Activated CD8-positive, alpha-beta memory T cell treated with anti-CD3 and anti-CD28 coated beads, Interleukin-2, amount 50 U/mL, for 4 hours (primary cell): ENCODE measurements around the gene AP2M1.
"Not testable (repeated sequence)": the region's sequence is repeated elsewhere in the genome, so short reads cannot be mapped to it uniquely, and the experiment has no call there.

Source experiments
- DNase-seq: peaks from one replicate; pipeline ENCODE4 v3.0.0-alpha.2; 2020

Gene AP2M1

DNA sequence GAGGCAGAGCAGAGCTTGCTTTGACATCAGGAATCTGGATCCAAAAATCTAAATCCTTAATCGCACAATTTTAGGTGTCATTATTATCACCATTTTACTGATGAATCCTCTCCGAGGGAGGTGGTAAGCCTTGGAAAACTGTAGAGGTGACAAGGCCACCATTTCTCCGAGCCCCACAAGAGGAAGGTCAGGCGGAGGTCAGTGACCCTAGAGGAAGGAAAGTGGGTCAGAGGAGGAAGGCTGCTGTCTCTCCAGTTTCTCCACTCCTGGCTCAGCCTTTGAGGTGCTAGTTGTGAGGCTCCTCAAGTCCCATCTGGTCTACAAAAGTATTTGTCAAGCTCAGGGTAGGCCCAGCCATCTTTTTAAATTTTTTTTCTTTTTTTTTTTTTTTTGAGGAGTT, 16.3 kb upstream of the AP2M1 start:
- DNase-seq: no peak

DNA sequence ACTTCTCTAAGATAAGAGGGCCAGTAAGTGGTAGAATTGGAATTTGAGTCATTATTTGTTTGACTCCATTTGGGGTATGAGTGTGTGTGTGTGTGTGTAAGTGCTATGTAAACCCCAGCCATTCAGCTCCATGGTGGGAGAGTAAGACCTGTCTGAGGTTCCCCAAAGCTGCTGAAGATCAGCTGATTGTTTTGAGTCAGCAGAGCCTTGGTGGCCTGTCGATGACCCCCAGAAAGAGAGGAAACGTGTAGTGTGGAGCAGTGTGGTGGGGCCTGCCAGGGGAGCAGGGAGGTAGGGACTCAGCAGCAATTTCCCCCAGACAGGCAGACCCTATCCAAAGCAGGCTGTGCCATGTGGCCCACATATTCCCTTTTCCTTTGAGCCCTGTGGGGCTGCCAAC, 14.2 kb upstream of the AP2M1 start:
- DNase-seq: no peak

DNA sequence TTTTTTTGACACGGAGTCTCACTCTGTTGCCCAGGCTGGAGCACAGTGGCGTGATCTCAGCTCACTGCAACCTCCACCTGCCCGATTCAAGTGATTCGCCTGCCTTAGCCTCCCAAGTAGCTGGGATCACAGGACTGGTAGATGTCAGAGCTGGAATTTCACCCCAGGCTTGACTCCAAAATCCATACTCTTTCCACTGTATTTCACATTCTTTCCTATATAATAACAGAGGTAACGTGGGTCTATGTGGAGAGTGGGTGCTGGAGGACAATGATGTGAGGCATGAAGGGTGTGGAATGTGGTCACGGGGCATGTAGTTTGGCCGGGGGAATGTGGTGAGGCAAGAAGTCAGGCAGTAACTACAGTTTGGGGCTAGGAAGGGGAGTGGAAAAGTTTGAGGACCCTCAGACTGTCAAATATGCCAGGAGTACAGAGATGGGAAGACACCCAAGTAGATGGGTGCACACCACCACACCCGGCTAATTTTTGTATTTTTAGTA, 12.0 kb upstream of the AP2M1 start:
- DNase-seq: not testable (repeated sequence)

DNA sequence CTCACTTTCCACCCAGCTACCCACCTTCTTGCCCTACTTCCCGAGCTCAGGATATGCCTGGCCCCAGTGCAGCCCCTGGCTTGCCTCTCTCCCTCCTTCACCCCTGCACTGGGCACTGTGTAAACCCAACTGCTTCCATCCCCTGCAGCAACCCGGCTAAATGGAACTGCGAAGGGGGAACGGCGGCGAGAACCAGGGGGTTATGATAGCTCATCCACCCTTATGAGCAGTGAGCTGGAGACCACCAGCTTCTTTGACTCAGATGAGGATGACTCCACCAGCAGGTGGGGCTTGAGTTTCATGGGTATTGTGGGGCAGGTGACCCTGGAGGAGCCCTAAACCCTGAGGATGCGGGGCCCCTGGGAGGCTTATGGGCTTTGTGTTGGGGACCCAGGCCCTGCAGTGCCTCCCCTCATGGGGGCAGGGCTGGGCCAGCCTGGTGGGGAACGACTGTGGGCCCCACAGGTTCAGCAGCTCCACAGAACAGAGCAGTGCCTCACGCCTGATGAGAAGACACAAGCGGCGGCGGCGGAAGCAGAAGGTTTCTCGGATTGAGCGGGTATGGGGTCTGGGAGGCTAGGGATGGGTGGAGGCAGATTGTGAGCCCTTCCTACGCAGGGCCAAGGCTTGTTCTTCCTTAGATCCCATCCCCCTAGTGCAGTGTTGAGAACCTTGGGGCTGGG, 9.9 kb upstream of the AP2M1 start:
- DNase-seq: no peak

DNA sequence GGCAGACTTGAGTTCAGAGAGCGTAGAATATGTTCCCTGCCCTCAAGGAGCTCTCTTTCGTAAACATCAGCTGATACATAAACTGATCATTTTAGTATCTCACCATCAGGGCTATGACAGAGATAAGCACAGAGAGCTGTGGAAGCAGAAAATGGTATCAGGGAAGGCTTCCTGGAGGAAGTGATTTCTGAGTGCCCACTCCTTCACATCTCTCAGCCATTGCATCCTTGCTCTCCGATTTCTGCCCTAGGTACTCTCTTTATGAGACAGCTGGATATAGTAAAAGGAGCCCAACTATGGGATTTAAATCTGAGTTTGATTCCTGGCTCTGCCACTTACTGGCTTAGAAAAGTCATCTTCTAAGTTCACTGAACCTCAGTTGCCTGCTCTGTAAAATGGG, 9.1 kb upstream of the AP2M1 start:
- no peak for DNase-seq

DNA sequence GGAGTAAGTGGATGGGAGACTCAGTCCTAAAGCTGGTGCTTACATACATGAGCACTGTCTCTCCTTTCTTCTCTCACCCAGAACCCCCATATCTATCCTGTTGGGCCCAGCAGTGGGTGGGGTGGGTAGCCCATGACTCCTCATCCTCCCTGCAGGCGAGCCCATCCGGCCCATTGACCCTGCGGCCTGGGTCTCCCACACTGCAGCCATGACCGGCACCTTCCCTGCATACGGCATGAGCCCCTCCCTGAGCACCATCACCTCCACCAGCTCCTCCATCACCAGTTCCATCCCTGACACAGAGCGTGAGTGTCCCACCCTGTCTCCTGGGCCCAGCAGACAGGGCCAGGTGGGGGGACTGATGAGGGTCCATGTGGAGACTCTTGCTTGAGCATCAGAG, 8.0 kb upstream of the AP2M1 start:
- DNase-seq: no peak

DNA sequence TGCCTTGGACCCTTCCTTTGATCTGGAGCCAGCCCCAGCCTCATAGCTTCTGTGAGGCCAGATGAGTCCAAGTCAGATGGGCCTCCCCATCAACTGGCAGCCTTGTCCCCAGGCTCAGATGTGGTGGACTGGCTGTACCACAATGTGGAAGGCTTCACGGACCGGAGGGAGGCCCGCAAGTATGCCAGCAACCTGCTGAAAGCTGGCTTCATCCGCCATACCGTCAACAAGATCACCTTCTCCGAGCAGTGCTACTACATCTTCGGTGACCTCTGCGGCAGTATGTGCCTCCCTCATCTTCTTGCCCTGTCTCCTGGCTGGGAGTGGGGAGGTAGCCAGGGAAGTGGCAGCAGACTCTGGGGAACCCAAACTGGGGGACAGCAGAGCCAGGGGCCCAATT, 6.9 kb upstream of the AP2M1 start:
- DNase-seq: no peak

DNA sequence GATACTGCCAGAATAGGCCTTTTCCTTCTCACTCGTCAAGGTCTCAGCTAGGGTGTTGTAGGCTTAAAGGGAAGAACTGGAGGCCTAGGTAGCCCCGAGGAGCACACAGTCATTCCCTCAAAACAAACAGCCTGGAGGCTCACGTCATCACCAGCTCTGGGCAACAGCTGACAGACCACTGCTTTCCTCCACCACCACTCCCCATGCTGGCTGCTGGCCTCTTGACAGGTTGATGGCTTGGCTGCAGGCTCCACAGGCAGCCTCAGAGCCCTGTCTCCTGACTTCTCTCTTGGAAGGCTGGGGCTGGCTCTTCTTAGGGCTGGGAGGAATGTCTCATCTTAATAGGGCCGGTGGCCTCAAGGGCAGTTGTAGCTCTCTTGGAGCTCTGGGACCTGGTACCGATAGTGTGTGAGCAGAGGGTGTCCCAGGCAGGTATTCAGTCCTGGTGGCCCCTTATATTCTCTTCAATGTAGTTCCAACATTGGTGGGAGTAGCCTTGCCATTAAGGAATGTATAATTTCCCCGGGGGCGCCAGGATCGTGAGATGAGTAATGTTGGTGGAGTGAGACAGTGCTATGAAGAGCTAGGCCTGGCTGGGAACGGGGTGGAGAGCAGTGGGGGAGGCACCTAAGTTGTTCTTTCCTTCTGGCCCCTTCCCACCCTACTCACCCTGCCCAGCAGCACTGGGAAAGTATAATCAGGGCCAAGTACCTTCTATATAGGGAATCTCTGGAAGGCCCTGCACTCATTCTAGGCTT, 6.1 kb upstream of the AP2M1 start:
- DNase-seq: no peak

DNA sequence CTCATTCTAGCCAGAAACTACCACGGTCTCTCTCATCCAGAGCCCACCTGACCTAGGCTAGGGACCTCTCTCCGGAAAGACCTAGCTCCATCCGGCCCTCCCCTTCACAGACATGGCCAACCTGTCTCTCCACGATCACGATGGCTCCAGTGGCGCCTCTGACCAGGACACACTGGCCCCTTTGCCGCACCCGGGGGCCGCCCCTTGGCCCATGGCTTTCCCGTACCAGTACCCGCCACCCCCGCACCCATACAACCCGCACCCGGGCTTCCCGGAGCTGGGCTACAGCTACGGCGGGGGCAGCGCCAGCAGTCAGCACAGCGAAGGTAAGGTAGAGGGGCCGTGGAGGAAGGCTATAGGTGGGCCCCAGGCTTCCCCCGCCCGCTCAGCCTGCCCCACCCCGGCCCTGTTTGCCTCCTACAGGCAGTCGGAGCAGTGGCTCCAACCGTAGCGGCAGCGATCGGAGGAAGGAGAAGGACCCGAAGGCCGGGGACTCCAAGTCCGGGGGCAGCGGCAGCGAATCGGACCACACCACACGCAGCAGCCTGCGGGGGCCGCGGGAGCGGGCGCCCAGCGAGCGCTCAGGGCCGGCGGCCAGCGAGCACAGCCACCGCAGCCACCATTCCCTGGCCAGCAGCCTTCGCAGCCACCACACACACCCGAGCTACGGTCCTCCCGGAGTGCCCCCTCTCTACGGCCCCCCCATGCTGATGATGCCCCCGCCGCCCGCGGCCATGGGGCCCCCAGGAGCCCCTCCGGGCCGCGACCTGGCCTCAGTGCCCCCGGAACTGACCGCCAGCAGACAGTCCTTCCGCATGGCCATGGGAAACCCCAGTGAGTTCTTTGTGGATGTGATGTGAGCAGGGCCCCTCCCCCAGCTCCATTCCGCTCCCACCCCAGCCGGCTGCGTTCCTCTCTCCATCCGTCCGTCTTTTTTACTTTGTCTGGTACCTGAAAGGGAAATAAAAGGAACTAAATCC, 4.5 kb upstream of the AP2M1 start:
- no peak for DNase-seq

DNA sequence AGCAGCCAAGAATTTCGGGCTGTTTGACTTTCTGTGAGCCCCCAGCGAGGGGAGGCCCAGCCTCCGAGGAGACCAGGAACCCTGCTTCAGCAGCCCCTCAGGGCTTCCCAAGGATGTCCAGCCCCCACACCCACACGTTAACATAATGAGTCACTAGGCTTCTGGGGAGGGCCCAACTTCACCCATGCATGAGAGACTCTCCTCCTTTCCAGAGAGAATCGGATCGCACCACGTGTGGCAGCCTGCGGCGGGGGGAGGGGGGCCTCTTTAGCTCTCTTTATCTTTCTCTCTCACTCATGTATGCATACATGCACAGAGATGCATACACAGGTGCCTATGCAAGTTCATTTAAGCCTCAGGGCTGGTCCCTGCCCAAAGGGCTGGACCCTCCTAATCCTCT, 3.1 kb upstream of the AP2M1 start:
- DNase-seq: no peak

DNA sequence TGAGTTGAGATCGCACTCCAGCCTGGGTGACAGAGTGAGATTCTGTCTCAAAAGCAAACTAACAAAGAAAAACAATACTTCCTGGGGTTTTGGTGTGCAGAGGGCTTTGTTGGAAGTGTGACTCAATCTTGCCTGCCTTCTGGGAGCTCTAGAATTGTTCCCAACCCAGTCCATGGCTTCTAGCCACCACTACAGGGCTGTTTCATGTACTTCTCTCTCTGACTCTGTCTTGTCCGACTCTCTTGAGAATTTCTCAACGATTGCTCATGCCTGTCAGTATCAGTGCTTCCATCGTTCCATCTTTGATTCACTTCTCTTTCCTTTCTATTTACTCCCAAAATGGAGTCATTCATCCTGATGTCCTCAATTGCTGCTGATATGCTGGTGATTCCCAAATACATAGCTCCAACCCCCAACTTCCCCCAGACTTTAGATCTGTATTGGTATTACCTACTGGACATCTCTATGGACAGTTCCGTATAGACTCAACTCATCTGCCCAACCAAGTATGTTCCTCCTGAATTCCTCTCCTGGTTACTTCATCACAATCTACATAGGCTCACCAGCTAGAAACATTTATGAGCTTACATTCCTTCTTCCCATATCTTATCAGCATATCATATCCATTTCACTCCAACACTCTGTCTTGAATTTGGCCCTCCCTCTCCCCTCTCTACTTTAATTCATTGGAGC, 1.8 kb upstream of the AP2M1 start:
- DNase-seq: no peak

DNA sequence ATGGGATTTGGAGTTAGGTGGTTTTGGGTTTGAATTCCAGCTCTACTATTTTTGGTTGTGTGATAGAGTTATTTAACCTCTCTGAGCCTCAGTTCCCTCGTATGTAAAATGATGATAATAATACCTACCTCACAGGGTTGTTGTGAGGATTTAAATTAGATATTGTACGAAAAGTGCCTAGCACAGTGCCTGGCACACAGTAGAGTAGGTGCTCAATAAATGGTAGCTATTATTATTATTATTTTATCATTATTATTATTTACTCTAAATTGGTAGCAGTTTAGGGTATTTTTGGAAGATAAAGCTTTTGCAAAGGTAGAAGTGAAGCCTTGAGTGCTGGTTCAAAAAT, 1.3 kb upstream of the AP2M1 start:
- no peak for DNase-seq

DNA sequence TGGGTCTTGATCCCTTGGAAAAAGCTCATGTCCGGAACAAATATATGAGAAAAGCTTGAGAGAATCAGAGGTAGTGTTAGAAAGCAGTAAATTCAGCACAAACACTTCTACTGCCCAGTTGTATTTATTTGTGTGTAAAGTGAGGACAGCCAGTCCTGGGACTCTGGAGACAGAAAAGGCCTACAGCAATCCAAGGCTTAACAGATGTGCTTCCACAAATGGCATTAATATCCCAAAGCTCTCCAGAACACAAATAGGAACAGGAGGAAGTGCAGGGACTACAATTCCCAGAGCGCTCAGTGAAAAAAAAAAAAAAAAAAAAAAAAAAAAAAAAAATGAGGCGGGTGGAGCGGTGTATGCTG, 390 bp upstream of the AP2M1 start:
- DNase-seq: no peak

DNA sequence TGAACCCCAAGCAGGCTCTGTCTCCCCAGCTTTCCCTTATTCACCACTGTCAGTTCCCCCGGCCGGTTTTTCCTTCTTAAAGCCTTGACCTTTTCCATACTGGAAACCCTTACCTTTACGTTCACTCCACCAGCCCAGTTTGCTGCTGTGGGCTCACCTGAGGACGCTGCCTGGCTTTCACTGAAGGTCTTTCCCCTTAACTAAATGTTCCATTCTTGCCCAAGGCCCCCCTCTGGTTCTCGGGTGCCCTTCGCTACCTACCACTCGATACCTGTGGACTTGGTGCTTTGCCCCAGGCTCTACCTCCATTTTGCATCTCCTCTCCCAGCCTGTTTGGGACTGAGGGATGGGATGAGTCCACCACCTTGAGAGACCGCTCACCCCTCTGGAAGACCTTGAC, 851 bp downstream of the AP2M1 start:
- no peak for DNase-seq

DNA sequence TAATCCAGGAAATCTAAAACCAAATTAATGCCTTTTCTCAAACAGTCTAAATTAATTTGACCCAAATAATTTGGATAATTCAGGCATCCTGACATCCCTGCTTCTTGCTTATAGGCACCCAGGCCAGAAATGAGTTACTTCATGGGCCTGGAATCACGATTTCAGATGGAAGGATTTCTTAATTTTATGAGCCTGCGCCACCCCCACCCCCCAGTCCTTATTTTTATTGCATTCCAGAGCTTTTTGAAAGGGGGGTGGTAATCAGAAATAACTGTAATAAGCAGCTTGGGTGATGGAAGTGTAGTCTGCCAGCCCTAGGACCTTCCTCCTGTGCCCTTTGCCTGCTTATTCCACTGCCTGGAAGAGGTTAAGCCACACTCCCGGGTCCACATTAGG, 1.3 kb downstream of the AP2M1 start:
- DNase-seq: no peak

DNA sequence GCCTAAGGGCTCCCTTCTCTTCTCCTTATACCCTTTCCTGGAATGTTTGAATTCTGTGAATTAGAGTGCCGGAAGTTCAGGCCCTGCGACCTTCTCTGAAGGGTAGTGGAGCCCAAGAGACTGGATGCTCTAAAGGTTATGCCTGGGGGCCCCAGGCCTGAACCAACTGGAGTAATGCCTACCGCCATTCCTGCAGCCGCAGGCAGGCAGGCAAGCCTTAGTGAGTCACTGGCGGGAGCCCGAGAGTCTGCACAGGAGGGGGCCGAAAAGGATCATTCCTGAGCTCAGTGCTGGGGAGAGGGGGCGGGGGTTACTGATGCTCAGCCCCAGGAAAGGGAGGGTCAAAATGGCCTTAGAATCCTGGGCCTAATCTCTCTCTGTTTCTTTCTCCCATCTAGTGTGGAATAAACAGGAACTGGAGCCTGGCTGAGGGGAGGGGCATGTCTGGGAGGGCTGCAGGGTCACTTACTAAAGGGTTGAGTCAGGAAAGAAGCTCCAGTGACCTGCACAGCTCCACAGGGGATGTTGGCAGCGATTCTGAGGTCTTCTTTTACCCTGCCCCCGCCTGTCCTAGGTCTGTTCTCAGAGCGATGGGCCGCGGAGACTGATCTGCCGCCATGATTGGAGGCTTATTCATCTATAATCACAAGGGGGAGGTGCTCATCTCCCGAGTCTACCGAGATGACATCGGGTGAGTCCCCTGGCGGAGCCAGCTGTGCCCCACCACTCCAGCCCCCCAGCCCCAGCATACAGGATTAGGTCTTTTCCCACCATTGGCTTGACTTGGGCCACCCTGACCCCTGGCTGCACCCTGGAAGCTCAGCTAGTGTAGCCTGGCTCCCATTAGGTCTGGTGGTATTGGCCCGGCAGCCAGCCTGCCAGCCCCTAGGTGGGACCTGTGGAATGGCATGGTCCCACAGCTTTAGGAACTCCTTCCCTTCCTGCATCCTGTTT, 2.0 kb downstream of the AP2M1 start:
- DNase-seq: no peak

DNA sequence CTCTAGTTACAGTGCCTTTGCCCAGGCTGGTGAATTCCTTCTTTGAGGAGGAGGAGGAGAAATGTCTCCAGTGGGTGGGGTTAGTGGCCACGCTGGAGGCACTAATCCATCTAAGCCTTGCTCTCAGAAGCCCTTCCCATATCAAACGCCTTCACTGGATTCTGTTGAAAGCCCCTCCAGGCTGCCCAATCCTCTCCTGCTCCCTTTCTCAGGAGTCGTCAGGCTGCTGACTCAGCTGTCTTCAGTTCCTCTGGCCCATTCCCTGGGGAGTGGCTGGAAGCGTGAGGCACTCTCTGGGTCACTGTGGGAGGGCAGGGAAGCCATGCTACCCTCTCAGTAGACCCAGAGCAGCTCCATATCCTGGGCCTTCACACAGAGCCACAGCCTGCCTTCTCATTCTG, 2.7 kb downstream of the AP2M1 start:
- DNase-seq: no peak

DNA sequence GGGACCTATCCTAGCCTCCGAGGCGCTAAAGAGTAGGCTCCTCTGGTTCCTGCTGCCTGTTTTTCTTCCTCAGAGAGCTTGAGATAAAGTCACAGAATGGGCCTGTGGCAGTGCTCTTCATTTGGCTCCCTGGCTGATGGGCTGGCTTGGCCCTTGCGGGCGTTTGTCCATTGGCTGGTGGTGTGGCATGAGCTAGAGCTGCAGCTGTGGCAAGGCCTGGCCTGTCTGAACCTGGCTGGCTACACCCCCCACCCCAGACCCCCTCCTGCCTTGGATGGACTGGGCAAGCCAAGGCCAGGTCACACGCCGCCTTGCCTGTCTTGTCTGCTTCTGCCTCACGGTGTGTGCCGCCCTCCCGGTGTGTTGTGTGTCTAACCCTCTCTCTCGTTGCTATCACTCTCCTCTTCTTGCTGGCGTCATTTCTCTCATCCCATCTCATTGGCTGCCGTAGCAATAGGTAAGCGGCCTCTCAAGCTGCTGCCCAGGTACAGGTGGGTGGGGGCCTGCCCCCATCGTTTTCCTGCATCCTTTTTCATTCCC, 3.2 kb downstream of the AP2M1 start:
- no peak for DNase-seq

DNA sequence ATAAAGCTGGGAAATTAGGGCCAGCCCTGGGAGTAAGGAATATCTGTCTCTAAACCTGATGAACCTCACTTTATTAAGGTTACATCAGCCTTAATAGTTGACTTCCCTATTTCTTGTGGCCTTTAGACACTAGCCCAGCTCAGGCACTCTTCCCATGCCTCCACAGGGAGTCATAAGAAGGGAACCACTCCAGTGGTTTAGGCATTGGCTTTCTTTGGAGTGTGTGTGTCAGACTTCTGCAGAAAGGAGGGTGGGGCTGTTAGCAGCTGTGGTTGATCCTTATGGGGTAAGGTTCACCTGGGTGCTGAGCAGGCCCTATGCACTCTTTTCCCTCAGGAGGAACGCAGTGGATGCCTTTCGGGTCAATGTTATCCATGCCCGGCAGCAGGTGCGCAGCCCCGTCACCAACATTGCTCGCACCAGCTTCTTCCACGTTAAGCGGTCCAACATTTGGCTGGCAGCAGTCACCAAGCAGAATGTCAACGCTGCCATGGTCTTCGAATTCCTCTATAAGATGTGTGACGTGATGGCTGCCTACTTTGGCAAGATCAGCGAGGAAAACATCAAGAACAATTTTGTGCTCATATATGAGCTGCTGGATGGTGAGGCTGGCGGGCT, 4.0 kb downstream of the AP2M1 start:
- DNase-seq: no peak

DNA sequence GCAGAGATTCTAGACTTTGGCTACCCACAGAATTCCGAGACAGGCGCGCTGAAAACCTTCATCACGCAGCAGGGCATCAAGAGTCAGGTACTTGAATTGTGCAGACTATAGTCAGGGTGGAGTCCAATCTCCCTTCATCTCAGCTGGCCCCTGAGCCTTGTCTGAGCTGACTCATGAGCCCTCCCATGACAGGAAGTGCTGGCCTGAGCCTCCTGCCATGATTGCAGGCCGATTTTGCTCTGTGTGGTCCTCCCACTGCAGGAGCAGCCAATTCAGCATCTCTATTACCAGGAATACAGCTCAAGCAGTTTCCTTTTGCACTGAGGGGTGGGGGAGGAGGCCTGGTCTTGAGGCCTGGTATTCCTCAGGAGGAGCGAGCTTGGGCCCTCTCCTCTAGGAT, 5.5 kb downstream of the AP2M1 start:
- no peak for DNase-seq

DNA sequence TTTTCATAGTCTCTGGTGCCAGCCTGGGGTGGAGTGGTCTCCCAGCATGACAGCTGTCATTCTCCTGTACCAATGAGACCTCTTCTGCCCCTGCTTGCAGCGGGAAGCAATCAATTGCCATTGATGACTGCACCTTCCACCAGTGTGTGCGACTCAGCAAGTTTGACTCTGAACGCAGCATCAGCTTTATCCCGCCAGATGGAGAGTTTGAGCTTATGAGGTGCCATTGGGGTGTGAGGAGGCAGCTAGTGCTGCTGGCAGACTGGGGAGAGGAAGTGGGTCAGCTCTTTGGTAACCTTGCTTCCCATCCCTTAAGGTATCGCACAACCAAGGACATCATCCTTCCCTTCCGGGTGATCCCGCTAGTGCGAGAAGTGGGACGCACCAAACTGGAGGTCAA, 6.9 kb downstream of the AP2M1 start:
- no peak for DNase-seq
